Stimulated activated CD8-positive, alpha-beta memory T cell treated with anti-CD3 and anti-CD28 coated beads, Interleukin-12 subunit alpha, Interleukin-12 subunit beta, amount 100 ng/mL, for 24 hours (primary cell): Measurements from ENCODE around the gene RPIA.

Experiments used
- DNase-seq: peaks from one replicate; pipeline ENCODE4 v3.0.0-alpha.2; 2020; ENCODE audit errors: extremely low read depth

Gene RPIA

GRCh38 chr2:88684519-88684918 lies 7.0 kb upstream of the RPIA start:
- no peak for DNase-seq

GRCh38 chr2:88686320-88686719 lies 5.2 kb upstream of the RPIA start:
- DNase-seq: no peak

GRCh38 chr2:88687384-88687783 lies 4.1 kb upstream of the RPIA start:
- DNase-seq: no peak

- no peak for DNase-seq
Observed at GRCh38 chr2:88690591-88691338, 708 bp upstream of the RPIA start.

- no peak for DNase-seq
Observed at GRCh38 chr2:88692187-88692586, 714 bp downstream of the RPIA start.

- no peak for DNase-seq
Observed at GRCh38 chr2:88693911-88694414, 2.5 kb downstream of the RPIA start.

- no peak for DNase-seq
Observed at GRCh38 chr2:88696611-88697010, 5.1 kb downstream of the RPIA start.

GRCh38 chr2:88697370-88698026 lies 6.0 kb downstream of the RPIA start:
- no peak for DNase-seq

- DNase-seq: no peak
Observed at GRCh38 chr2:88698027-88698413, 6.5 kb downstream of the RPIA start.

GRCh38 chr2:88698498-88699233 lies 7.2 kb downstream of the RPIA start:
- DNase-seq: no peak

- DNase-seq: no peak
Observed at GRCh38 chr2:88707003-88707402, 15.5 kb downstream of the RPIA start.

GRCh38 chr2:88709181-88709631 lies 17.7 kb downstream of the RPIA start:
- DNase-seq: no peak

- no peak for DNase-seq
Observed at GRCh38 chr2:88711289-88711688, 19.8 kb downstream of the RPIA start.

GRCh38 chr2:88711897-88712296 lies 20.4 kb downstream of the RPIA start:
- no peak for DNase-seq

GRCh38 chr2:88713408-88713807 lies 21.9 kb downstream of the RPIA start:
- no peak for DNase-seq

- no peak for DNase-seq
Observed at GRCh38 chr2:88714667-88715066, 23.2 kb downstream of the RPIA start.

- no peak for DNase-seq
Observed at GRCh38 chr2:88720399-88720798, 28.9 kb downstream of the RPIA start.

- DNase-seq: no peak
Observed at GRCh38 chr2:88721268-88721667, 29.8 kb downstream of the RPIA start.

GRCh38 chr2:88724643-88725332 lies 33.3 kb downstream of the RPIA start:
- DNase-seq: no peak

- no peak for DNase-seq
Observed at GRCh38 chr2:88729061-88729745, 37.7 kb downstream of the RPIA start.

- no peak for DNase-seq
Observed at GRCh38 chr2:88733155-88733902, 41.9 kb downstream of the RPIA start.
